Upper lobe of left lung (tissue), 6 donors: ENCODE measurements around the gene TNS1. TPM values are rescaled to one million over a fixed set of nuclear protein-coding genes. Genes with fewer than 3 reads are reported as not detected.

ENCODE experiments used
- ATAC-seq, 2 donors: fragments of 200-7000 bp; cut with Tn5 transposase; one replicate each; pipeline ENCODE4 v1.9.1; 2022; ENCODE audit warnings: mild to moderate bottlenecking in 2 of 2, moderate library complexity in 2 of 2; ENCODE audit not compliant: low FRiP score in 2 of 2
- DNase-seq, 2 donors: peaks; one replicate each; pipeline ENCODE4 v3.0.0-alpha.2; 2019 to 2020
- H3K27ac ChIP-seq, 4 donors: fragments of 200-600 bp; sonication (generic); one replicate each; pipeline ENCODE4 v1.5.1; 2016 to 2019
- H3K27me3 ChIP-seq, 4 donors: fragments of 200-600 bp; sonication (generic); one replicate each; pipeline ENCODE4 v1.5.1; 2017 to 2019
- H3K36me3 ChIP-seq, 4 donors: fragments of 200-600 bp; sonication (generic); one replicate each; pipeline ENCODE4 v1.5.1; 2016 to 2019
- H3K4me1 ChIP-seq, 4 donors: fragments of 200-600 bp; sonication (generic); one replicate each; pipeline ENCODE4 v1.5.1; 2018 to 2019
- H3K4me3 ChIP-seq, 4 donors: fragments of 200-600 bp; sonication (generic); one replicate each; pipeline ENCODE4 v1.5.1; 2017 to 2019; ENCODE audit warnings: mild to moderate bottlenecking in 2 of 4, moderate library complexity in 1 of 4
- H3K9me3 ChIP-seq, 4 donors: fragments of 200-600 bp; sonication (generic); one replicate each; pipeline ENCODE4 v1.5.1; 2018 to 2019
- CTCF ChIP-seq, 6 experiments: fragments of 450-650 bp in 4 of 6; fragments of 200-600 bp in 2 of 6; sonication (generic) in 2 of 6; IDR thresholded peaks; one replicate each; pipeline ENCODE4 v1.5.1; 2016 to 2019; ENCODE audit warnings: antibody characterized with exemption in 6 of 6
- EP300 ChIP-seq, 4 donors: sonication (generic); formaldehyde crosslinking; IDR thresholded peaks; one replicate each; pipeline ENCODE4 v1.5.1; 2017; ENCODE audit warnings: antibody characterized with exemption in 4 of 4, control low read depth in 2 of 4
- POLR2A ChIP-seq, 4 donors: fragments of 450-650 bp; IDR thresholded peaks; one replicate each; pipeline ENCODE4 v1.5.1; 2016 to 2017; ENCODE audit warnings: antibody characterized with exemption in 4 of 4, mild to moderate bottlenecking in 2 of 4
- POLR2AphosphoS5 ChIP-seq, 2 donors: sonication (generic); formaldehyde crosslinking; IDR thresholded peaks; one replicate each; pipeline ENCODE4 v1.5.1; 2017; ENCODE audit warnings: antibody characterized with exemption in 2 of 2
- WGBS, 2 donors: methylation state at CpG; one replicate each; pipeline ENCODE4 v1.1.5; 2017 to 2018; 5-methylcytosine and 5-hydroxymethylcytosine counted together
- total RNA-seq, 6 donors: library from RNA; depleted of rRNA in 4 of 6; stranded (reverse); fragments of >200 nt in 4 of 6; gene quantifications; one replicate each; pipeline versions ENCODE4 v1.1.0 to v1.2.1, GENCODE V29; 2016 to 2021
- donor health status: DM: no; HTN: no; CAD: no; lungs with moderate emphysema.
- donor health status: DM: no; HTN: yes; CAD: no; lungs with severe emphysema.

TNS1 gene
- total RNA-seq, 6 donors from 2014 or later, result 325 to 1,095 (median 550) TPM

GRCh38 chr2:217900010-217900779, 102.6 kb downstream of the TNS1 start:
- no peaks in the 10 kb centered on the region for H3K27me3 ChIP-seq
- DNase-seq (peak; percentile 69 to 80), ATAC-seq (peak; percentile 1 to 6)
- WGBS, 2 donors, result 55 to 62% methylated on average over 14 to 16 of the region's 16 CpGs
- peak in 2 of 4 donors; percentile 94 for TF ChIP-seq EP300 (IDR thresholded peaks at IDR 0.05)
- TF ChIP-seq POLR2AphosphoS5 (IDR thresholded peaks at IDR 0.05), result peak in 1 of 2 donors; percentile 66
- no peak for TF ChIP-seq POLR2A (IDR thresholded peaks at IDR 0.05)
- peak overlapping the region in 3 of 4 donors; percentile 29 to 46 (median 35) for H3K4me3 ChIP-seq
- H3K36me3 ChIP-seq, result peaks cover 18 to 56% (median 37%) of the 10 kb centered on the region in 4 donors
- no peaks in the 10 kb centered on the region for H3K9me3 ChIP-seq
- H3K27ac ChIP-seq, result peak overlapping the region; percentile 89 to 95 (median 90)
- peaks cover 76 to 92% (median 84%) of the 10 kb centered on the region in 4 donors for H3K4me1 ChIP-seq

GRCh38 chr2:217899231-217900009, 103.4 kb downstream of the TNS1 start:
- peak in 1 of 2 donors; percentile 92 for DNase-seq
- peaks cover 24 to 56% (median 45%) of the 10 kb centered on the region in 4 donors for H3K36me3 ChIP-seq
- 47 to 49% methylated on average over 7 to 11 of the region's 11 CpGs for WGBS, 2 donors
- ATAC-seq, result peak; percentile 68 to 77
- peak; percentile 45 to 88 (median 76) for TF ChIP-seq CTCF (IDR thresholded peaks at IDR 0.05)
- TF ChIP-seq POLR2A (IDR thresholded peaks at IDR 0.05), result no peak
- no peak for TF ChIP-seq EP300 (IDR thresholded peaks at IDR 0.05)
- TF ChIP-seq POLR2AphosphoS5 (IDR thresholded peaks at IDR 0.05), result peak in 1 of 2 donors; percentile 38
- peak overlapping the region; percentile 89 to 95 (median 90) for H3K27ac ChIP-seq
- H3K4me3 ChIP-seq, result peak overlapping the region in 3 of 4 donors; percentile 29 to 46 (median 35)
- peaks cover 71 to 91% (median 76%) of the 10 kb centered on the region in 4 donors for H3K4me1 ChIP-seq
- H3K27me3 ChIP-seq, result no peaks in the 10 kb centered on the region
- H3K9me3 ChIP-seq, result no peaks in the 10 kb centered on the region

- peaks cover 30 to 69% (median 58%) of the 10 kb centered on the region in 4 donors for H3K36me3 ChIP-seq
- peak in 1 of 4 donors; percentile 93 for TF ChIP-seq EP300 (IDR thresholded peaks at IDR 0.05)
- TF ChIP-seq POLR2AphosphoS5 (IDR thresholded peaks at IDR 0.05), result peak; percentile 43 to 79
- peak in 1 of 6 experiments; percentile 31 for TF ChIP-seq CTCF (IDR thresholded peaks at IDR 0.05)
- TF ChIP-seq POLR2A (IDR thresholded peaks at IDR 0.05), result peak in 2 of 4 donors; percentile 13 to 43
- no peaks in the 10 kb centered on the region for H3K27me3 ChIP-seq
- H3K4me1 ChIP-seq, result peaks cover 58 to 85% (median 66%) of the 10 kb centered on the region in 4 donors
- WGBS, 2 donors, result 64 to 65% methylated on average over 11 to 23 of the region's 23 CpGs
- ATAC-seq (peak; percentile 9 to 75), DNase-seq (peak; percentile 80 to 91)
- peak overlapping the region; percentile 89 to 95 (median 90) for H3K27ac ChIP-seq
- no peaks in the 10 kb centered on the region for H3K9me3 ChIP-seq
- H3K4me3 ChIP-seq, result peak overlapping the region in 3 of 4 donors; percentile 29 to 46 (median 35)
These were observed 104.7 kb downstream of the TNS1 start for GRCh38 chr2:217897816-217898806.

- peaks cover 37 to 78% (median 67%) of the 10 kb centered on the region in 4 donors for H3K36me3 ChIP-seq
- peak overlapping the region; percentile 89 to 95 (median 90) for H3K27ac ChIP-seq
- DNase-seq (peak in 1 of 2 donors; percentile 80), ATAC-seq (peak in 1 of 2 donors; percentile 32)
- H3K27me3 ChIP-seq, result no peaks in the 10 kb centered on the region
- H3K4me1 ChIP-seq, result peaks cover 53 to 76% (median 59%) of the 10 kb centered on the region in 4 donors
- 56 to 62% methylated on average over 8 to 9 of the region's 9 CpGs for WGBS, 2 donors
- peak in 1 of 4 donors; percentile 30 for TF ChIP-seq EP300 (IDR thresholded peaks at IDR 0.05)
- TF ChIP-seq POLR2AphosphoS5 (IDR thresholded peaks at IDR 0.05), result peak in 1 of 2 donors; percentile 2
- no peak for TF ChIP-seq POLR2A (IDR thresholded peaks at IDR 0.05)
- TF ChIP-seq CTCF (IDR thresholded peaks at IDR 0.05), result no peak
- H3K4me3 ChIP-seq, result peak overlapping the region in 2 of 4 donors; percentile 29 to 46
- no peaks in the 10 kb centered on the region for H3K9me3 ChIP-seq
These were observed 105.6 kb downstream of the TNS1 start for GRCh38 chr2:217897091-217897715.
